ENCODE data around the gene UMODL1.

DNA sequence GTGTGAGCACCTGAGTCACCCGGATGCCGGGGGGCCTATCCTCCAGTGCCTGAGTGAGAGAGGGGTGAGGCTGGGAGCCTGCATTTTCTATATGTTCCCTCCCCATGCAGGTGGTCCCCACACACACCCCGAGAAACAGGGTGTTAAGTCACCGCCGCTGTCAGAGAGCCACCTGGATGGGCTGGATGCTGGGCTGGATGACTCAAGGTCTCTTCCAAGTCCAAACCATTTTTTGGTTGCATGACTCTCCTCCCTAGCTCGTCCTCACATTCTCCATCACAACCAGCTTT lies 2.9 kb upstream of the UMODL1 start:
- TF ChIP-seq, protein P1, sequence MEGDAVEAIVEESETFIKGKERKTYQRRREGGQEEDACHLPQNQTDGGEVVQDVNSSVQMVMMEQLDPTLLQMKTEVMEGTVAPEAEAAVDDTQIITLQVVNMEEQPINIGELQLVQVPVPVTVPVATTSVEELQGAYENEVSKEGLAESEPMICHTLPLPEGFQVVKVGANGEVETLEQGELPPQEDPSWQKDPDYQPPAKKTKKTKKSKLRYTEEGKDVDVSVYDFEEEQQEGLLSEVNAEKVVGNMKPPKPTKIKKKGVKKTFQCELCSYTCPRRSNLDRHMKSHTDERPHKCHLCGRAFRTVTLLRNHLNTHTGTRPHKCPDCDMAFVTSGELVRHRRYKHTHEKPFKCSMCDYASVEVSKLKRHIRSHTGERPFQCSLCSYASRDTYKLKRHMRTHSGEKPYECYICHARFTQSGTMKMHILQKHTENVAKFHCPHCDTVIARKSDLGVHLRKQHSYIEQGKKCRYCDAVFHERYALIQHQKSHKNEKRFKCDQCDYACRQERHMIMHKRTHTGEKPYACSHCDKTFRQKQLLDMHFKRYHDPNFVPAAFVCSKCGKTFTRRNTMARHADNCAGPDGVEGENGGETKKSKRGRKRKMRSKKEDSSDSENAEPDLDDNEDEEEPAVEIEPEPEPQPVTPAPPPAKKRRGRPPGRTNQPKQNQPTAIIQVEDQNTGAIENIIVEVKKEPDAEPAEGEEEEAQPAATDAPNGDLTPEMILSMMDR (IDR thresholded peaks at IDR 0.05), result no peak
- TF ChIP-seq POLR2A (IDR thresholded peaks at IDR 0.05), result no peak
